ENCODE measurements around the gene CARHSP1. TPM values are rescaled to one million over a fixed set of nuclear protein-coding genes. Genes with fewer than 3 reads are reported as not detected.
"Not testable (repeated sequence)": the region's sequence is repeated elsewhere in the genome, so short reads cannot be mapped to it uniquely, and the experiment has no call there.

Gene CARHSP1
- total RNA-seq, 1 donor from 2014 or later = 43.6 TPM

- DNase-seq (ENCODE audit: low spot score) = no peak
These were observed 40.2 kb downstream of the CARHSP1 start for GRCh38 chr16:8828541-8829165.

- DNase-seq (ENCODE audit: low spot score) = no peak
These were observed 42.4 kb downstream of the CARHSP1 start for GRCh38 chr16:8826278-8826879.

GRCh38 chr16:8822403-8822802 is 46.4 kb downstream of the CARHSP1 start:
- no peak for DNase-seq (ENCODE audit: low spot score)

- DNase-seq (ENCODE audit: low spot score) = no peak
These were observed 49.3 kb downstream of the CARHSP1 start for GRCh38 chr16:8819411-8820034.

- DNase-seq (ENCODE audit: low spot score) = no peak
These were observed 50.1 kb downstream of the CARHSP1 start for GRCh38 chr16:8818504-8819270.

- no peak for DNase-seq (ENCODE audit: low spot score)
These were observed 51.7 kb downstream of the CARHSP1 start for GRCh38 chr16:8816967-8817655.

GRCh38 chr16:8814095-8814806 is 54.6 kb downstream of the CARHSP1 start:
- no peak for DNase-seq (ENCODE audit: low spot score)

GRCh38 chr16:8812162-8812843 is 56.5 kb downstream of the CARHSP1 start:
- no peak for DNase-seq (ENCODE audit: low spot score)

- DNase-seq (ENCODE audit: low spot score) = no peak
These were observed 60.0 kb downstream of the CARHSP1 start for GRCh38 chr16:8808613-8809353.

- DNase-seq (ENCODE audit: low spot score) = no peak
These were observed 60.8 kb downstream of the CARHSP1 start for GRCh38 chr16:8808009-8808408.

- DNase-seq (ENCODE audit: low spot score) = no peak
These were observed 61.6 kb downstream of the CARHSP1 start for GRCh38 chr16:8807189-8807588.

- no peak for DNase-seq (ENCODE audit: low spot score)
These were observed 62.4 kb downstream of the CARHSP1 start for GRCh38 chr16:8806272-8806983.

- DNase-seq (ENCODE audit: low spot score) = no peak
These were observed 64.5 kb downstream of the CARHSP1 start for GRCh38 chr16:8804313-8804712.

GRCh38 chr16:8803733-8804132 is 65.1 kb downstream of the CARHSP1 start:
- DNase-seq (ENCODE audit: low spot score) = not testable (repeated sequence)

Other genes with a start within 250 kb of the CARHSP1 start
- gene METTL22, start 247.3 kb downstream of the CARHSP1 start, total RNA-seq = 35.7 TPM
- 29.9 TPM for gene ABAT, start 194.4 kb downstream of the CARHSP1 start, total RNA-seq
- gene TMEM186, start 71.4 kb downstream of the CARHSP1 start, total RNA-seq = 7.2 TPM
- 70.1 TPM for gene PMM2, start 71.2 kb downstream of the CARHSP1 start, total RNA-seq
- not detected for gene LITAFD, start 13.3 kb upstream of the CARHSP1 start, total RNA-seq
- 143 TPM for gene USP7, start 94.9 kb upstream of the CARHSP1 start, total RNA-seq
- 81.1 TPM for gene HAPSTR1, start 222.6 kb upstream of the CARHSP1 start, total RNA-seq

Measured in ureter (tissue), 1 donor.